Activated CD4-positive, alpha-beta T cell treated with anti-CD3 and anti-CD28 coated beads, Interleukin-2, amount 50 U/mL, for 16 hours (primary cell): ENCODE data around the gene BACE1.
A peak's percentile ranks its signal among the peaks of the same experiment; 100 is the strongest.
"Not testable (repeated sequence)": the region's sequence is repeated elsewhere in the genome, so short reads cannot be mapped to it uniquely, and the experiment has no call there.

Experiments
- DNase-seq: peaks from one replicate; pipeline ENCODE4 v3.0.0-alpha.2; 2020

Gene BACE1

DNA sequence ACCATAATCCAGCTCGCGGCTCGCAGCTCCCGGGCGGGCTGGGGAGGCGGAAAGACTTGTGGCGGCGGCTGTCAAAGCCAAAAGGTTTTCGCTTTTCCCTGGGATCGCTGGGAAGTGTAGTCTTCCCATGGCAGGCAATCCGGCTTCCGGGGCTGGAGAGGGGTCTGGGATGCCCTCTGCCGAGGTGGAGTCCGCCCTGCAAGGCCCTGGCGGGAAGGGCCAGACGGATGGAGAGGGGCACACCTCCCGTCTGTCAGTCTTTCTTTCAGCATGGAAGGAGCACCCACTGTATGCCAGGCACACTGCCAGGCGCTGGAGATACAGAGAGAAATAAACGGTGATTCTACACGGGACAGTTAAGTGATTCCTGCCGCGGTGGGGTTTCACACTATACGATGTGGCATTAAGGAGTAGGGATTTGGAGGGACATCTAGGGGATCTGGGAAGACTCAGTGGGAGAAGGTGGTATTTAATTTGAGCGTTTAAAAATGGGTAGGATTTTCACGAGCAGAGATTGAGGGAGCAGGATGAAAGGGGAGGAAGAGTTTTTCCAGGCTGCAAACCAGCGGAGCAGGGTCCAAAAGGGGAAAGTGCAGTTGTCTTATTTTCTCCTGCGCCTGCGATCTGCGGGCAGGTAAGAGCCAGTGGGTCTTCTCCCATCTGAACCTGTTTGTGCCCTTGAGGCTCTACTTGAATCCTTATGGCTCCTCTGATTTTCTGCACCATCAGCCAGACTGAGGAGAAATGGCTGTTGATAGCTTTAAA lies at the start of gene BACE1:
Gene BACE1 (minus strand): TSS at position 60 of the 765 bp plus-strand sequence. CDS start 461 bp downstream, outside the sequence.
- DNase-seq: no peak

DNA sequence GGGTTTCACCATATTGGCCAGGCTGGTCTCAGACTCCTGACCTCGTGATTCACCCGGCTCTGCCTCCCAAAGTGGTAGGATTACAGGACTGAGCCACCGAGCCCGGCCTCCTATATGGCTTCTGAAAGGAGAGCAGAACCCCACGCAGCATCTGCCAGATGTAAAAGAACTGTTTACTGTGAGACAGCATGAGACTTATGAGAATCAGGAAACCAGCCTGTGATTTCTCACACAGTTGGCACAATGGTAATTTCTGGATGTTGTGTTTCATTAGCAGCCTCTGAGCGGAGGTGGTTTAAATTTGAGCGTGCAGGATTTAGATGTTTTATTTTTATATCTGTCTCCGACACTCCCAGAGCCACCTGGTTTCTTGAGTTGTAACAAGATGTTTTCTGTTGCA lies 45.4 kb upstream of the BACE1 start:
- DNase-seq: no peak

GRCh38 chr11:117356126-117356890 lies 40.3 kb upstream of the BACE1 start:
- no peak for DNase-seq

DNA sequence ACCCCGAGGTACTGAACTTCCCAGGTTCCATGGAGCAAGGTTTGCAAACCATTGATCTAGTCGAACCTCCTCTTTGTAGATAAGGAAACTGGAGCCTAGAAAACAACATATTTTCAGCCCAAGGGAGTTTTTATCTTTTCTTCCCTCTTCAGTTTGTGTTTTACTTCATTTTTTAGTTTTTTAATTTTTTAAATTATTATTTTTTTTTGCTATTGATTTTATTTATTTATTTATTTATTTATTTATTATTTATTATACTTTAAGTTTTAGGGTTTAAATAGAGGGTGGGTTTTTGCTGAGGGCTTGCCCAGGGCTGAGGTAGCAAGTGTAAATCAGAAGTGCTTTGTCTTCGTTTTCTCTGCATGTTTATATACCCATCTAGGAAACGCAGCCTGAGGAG lies 38.5 kb upstream of the BACE1 start:
- no peak for DNase-seq

GRCh38 chr11:117345039-117345438 lies 29.0 kb upstream of the BACE1 start:
- no peak for DNase-seq

- no peak for DNase-seq
These were observed 21.0 kb upstream of the BACE1 start for GRCh38 chr11:117337076-117337475.

- DNase-seq: no peak
These were observed 19.3 kb upstream of the BACE1 start for GRCh38 chr11:117335399-117335798.

DNA sequence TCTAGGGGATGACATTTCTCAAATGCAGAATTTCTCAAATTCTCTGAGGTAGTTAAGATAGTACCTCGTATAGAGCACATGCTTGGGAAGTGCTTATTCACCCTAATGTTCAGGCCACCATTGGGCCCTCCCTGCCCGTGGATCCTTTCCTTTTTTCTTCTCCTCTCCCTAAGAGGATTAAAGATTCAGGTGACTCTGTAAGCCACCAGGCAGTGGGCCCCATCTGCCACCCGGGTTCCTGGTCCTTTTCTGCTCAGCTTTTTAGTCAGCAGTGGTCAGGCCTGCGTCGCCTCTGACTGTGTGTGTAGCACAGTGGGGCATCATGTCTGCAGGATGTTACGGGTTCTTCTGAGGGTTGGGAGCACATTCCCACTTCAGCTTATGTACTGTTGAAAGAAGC lies 18.8 kb upstream of the BACE1 start:
- DNase-seq: peak; percentile 7

GRCh38 chr11:117333917-117334316 lies 17.9 kb upstream of the BACE1 start:
- no peak for DNase-seq

GRCh38 chr11:117332843-117333242 lies 16.8 kb upstream of the BACE1 start:
- no peak for DNase-seq

- DNase-seq: no peak
These were observed 12.4 kb upstream of the BACE1 start for GRCh38 chr11:117328375-117329010.

DNA sequence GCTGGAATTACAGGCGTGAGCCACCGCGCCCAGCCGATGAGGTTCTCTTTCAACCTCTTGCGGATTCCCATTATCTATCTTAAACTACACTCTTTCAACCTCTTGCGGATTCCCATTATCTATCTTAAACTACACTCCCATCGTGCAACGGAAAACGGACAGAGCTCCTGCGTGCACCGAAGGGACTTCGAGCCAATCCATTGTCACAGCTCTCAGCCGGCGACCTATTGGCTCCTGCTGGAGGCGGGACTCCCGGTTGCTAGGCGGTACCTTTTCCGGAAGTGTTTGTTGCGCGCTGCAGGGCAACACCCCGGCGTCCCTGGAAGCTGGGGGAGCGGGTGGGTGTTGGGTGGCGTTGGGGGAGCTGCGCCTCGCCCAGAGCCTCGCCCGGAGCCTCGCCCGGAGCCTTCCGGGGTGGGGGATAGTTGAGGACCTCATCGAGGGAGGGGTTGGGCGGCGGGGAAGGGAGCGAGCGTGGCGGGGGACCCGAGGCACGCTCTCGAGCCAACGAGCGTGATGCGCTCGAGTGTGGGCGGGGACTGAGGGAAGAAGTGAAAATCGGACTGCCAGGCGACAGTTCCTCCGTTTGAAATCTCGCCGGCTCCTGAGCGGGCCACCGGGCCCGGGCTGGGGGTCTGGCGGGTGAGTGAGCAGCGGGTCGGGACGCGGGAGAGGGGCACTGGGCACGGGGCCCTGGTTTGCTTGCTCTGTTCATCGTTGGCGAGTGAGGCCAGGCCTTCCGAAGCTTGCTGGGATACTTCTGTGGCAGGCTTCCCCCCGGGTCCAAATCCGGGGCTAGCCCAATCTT lies 11.7 kb upstream of the BACE1 start, which contains the start of gene CEP164:
Gene CEP164 (plus strand): TSS at position 288 of the 808 bp plus-strand sequence. CDS start 10,733 bp downstream, outside the sequence.
- peak; percentile 97 for DNase-seq

GRCh38 chr11:117327255-117327566 lies 11.2 kb upstream of the BACE1 start:
- not testable (repeated sequence) for DNase-seq

DNA sequence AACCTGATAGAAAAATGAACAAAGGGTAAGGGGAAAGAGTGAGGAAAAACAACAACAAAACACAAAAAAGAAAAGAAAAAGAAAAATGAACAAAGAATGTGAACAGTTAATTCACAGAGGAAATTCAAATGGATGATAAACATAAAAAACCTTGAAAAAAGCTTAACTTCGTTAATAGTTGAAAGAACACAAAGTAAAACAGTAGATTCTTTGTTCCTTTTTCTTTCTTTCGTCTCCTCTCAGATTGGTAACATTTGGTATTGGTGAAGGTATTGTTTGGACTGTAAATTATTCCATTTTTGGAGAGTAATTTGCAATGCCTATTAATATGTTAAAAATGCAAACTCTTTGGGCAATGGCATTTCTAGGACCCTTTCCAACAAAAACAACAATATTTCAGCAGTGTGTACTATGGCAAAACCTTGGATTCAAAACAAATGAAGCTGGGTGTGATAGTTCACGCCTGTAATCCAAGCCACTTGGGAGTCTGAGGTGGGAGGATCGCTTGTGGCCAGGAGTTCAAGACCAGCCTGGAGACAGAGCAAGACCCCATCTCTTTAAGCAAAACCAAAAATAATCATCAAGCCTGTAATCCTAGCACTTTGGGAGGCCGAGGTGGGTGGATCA lies 3.3 kb upstream of the BACE1 start:
- no peak for DNase-seq

DNA sequence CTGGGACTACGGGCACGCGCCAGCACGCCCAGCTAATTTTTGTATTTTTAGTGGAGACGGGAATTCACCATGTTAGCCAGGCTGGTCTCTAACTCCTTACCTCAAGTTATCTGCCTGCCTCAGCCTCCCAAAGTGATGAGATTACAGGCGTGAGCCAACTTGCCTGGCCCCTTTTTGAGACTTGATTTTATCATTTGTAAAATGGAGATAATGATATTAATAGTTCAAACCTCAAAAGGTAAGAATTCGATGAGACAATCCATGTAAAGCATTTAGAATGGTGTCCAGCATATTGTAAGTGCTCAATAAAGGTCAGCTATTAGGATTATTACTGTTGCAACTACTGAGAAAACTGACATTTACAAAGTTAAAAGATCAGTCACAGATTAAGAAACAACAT lies 2.7 kb upstream of the BACE1 start:
- DNase-seq: no peak

DNA sequence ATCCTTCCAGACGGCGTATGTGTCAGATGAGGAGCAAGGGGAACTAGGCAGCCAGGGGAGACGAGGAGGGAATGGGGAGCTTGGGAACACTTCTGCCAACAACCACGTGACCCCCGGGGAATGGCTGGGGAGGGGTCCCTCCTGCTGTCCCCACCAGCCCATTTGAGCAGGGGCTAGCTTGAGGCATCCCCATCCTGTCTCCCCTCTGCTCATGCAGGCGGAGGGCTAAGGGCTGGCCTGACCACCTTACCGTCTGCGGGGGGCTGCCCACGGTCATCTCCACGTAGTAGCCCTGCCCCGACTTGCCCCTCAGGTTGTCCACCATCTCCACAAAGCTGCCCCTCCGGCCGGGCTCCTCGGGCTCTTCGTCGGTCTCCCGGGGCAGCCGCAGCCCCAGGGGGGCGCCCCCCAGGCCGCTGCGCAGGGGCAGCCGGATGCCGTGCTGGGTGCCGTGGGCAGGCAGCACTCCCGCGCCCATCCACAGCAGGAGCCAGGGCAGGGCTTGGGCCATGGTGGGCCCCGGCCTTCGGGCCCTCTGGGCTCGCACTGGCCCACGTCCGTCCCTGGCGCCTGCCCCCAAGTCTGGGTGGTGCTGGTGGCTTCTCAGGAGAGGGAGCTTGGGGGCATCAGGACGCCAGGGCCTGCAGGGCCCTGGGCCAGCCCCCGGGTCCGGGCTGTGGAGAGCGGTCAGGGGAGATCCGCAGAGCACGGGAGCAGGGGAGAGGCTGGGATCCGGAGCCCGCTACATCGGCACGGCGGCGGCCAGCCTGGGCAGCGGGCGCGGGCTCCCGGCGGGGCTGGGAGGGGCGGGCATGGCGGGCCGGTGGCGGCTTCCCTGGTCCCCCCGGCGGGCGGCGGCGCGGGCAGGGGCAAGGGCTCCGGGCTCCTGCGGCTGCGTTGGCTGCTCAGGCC lies 515 bp downstream of the BACE1 start:
- no peak for DNase-seq

DNA sequence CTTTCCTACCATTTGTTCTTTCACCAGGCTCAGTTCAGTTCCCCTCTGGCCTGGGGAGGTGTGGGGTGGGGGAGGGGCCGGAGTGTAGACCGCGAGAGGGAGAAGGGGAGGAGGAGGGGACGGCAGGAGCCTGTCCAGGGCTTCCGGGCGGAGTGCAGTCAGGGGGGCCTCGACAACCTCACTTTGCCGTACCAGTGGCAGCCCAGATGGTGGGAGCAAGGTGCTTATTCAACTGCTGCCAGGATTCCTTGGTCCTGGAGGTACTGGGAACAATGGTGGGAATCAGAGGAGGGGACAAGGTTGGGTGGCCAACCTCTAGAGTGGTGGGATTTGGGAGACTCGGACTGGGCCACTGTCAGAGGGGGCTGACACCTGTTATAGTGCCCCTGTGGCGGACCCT lies 1.2 kb downstream of the BACE1 start:
- no peak for DNase-seq

- DNase-seq: no peak
These were observed 2.0 kb downstream of the BACE1 start for GRCh38 chr11:117313828-117314768.

DNA sequence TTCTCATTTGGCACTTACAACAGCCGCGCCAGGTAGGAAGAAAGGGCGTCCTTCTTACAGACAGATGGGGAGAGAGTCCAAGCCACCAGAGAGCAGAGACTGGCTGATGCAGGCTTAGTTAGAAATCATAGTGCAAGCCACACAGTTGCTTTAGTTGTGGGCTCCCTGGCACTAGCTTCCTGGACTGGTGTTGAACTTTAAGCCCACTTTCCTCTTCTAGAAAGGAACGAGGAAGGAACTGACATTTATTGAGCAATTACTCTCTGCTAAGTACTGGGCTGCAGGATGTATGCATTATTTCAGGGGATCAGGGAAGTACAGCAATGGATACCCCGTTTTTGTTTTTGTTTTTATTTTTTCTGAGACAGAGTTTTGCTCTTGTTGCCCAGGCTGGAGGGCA lies 3.0 kb downstream of the BACE1 start:
- DNase-seq: no peak

DNA sequence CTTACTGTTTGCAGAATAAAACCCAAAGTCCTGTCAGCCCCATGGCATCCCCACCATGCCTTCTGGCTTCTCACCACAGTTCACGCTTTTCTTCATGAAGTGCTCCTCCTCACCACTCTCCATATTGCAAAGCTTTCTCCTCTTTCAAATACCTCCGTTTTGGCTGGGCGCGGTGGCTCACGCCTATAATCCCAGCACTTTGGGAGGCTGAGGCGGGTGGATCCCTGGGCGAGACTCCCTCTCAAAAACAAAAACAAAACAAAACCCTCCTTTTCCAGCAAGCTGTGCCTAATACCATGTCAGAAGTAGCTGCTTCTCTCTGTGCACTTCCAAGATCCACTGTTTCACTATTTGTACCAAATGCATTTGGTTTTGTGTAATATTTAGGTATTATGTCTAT lies 6.7 kb downstream of the BACE1 start:
- DNase-seq: no peak
